Stimulated activated CD8-positive, alpha-beta memory T cell treated with anti-CD3 and anti-CD28 coated beads, Interleukin-2, amount 100 ng/mL, for 48 hours (primary cell): ENCODE measurements around the gene TP53INP2.
A peak's percentile ranks its signal among the peaks of the same experiment; 100 is the strongest.
"Not testable (repeated sequence)": the region's sequence is repeated elsewhere in the genome, so short reads cannot be mapped to it uniquely, and the experiment has no call there.

Source experiments
- DNase-seq, 2 donors: peaks; one replicate each; pipeline ENCODE4 v3.0.0-alpha.2; 2020; ENCODE audit warnings: low read depth in 2 of 2

TP53INP2 gene

GRCh38 chr20:34704177-34705007, at the start of gene TP53INP2:
TP53INP2 (plus strand) TSS chr20:34704344; CDS start chr20:34708740, 4,396 bp downstream.
- peak; percentile 70 to 76 for DNase-seq

- DNase-seq: not testable (repeated sequence)
Observed at GRCh38 chr20:34658654-34659053, 45.5 kb upstream of the TP53INP2 start.

GRCh38 chr20:34661811-34662210, 42.3 kb upstream of the TP53INP2 start:
- not testable (repeated sequence) for DNase-seq

- no peak for DNase-seq
Observed at GRCh38 chr20:34663213-34663943, 40.8 kb upstream of the TP53INP2 start.

- not testable (repeated sequence) for DNase-seq
Observed at GRCh38 chr20:34664751-34665150, 39.4 kb upstream of the TP53INP2 start.

- no peak for DNase-seq
Observed at GRCh38 chr20:34669094-34669493, 35.0 kb upstream of the TP53INP2 start.

GRCh38 chr20:34673412-34673811, 30.7 kb upstream of the TP53INP2 start:
- DNase-seq: no peak

- DNase-seq: no peak
Observed at GRCh38 chr20:34675561-34675960, 28.6 kb upstream of the TP53INP2 start.

- DNase-seq: no peak
Observed at GRCh38 chr20:34675993-34676641, 28.0 kb upstream of the TP53INP2 start.

- peak; percentile 93 to 94 for DNase-seq
Observed at GRCh38 chr20:34676642-34677373, 27.3 kb upstream of the TP53INP2 start, which contains the start of gene PIGU. PIGU (minus strand) TSS chr20:34677092; CDS start chr20:34677085, 7 bp downstream.

- no peak for DNase-seq
Observed at GRCh38 chr20:34680586-34681175, 23.5 kb upstream of the TP53INP2 start.

- no peak for DNase-seq
Observed at GRCh38 chr20:34683667-34684066, 20.5 kb upstream of the TP53INP2 start.

GRCh38 chr20:34689486-34689885, 14.7 kb upstream of the TP53INP2 start:
- DNase-seq: no peak

- no peak for DNase-seq
Observed at GRCh38 chr20:34691838-34692237, 12.3 kb upstream of the TP53INP2 start.

GRCh38 chr20:34693414-34693813, 10.7 kb upstream of the TP53INP2 start:
- no peak for DNase-seq

- DNase-seq: no peak
Observed at GRCh38 chr20:34701405-34702085, 2.6 kb upstream of the TP53INP2 start.

GRCh38 chr20:34703061-34703423, 1.1 kb upstream of the TP53INP2 start:
- no peak for DNase-seq

GRCh38 chr20:34703424-34704176, 544 bp upstream of the TP53INP2 start:
- DNase-seq: no peak

- DNase-seq: no peak
Observed at GRCh38 chr20:34705008-34705396, 858 bp downstream of the TP53INP2 start.
